HepG2 (cell line): ENCODE results near the gene LPCAT4. TPM values are rescaled to one million over a fixed set of nuclear protein-coding genes. Genes with fewer than 3 reads are reported as not detected.
A peak's percentile ranks its signal among the peaks of the same experiment; 100 is the strongest.

ENCODE experiments used
- CHD4 ChIP-seq: fragments of 200-600 bp; sonication (generic); IDR thresholded peaks from 2 replicates; pipeline ENCODE4 v1.7.0; 2017; ENCODE audit warnings: mild to moderate bottlenecking, low read length, borderline replicate concordance
- FOXJ3 ChIP-seq: sonication (generic); formaldehyde crosslinking; IDR thresholded peaks from 2 replicates; pipeline ENCODE4 v1.4.0; 2020; ENCODE audit warnings: missing genetic modification reagents, mild to moderate bottlenecking, borderline replicate concordance
- GATAD1 ChIP-seq: IDR thresholded peaks from 2 replicates; pipeline ENCODE4 v1.6.1; 2016; ENCODE audit warnings: missing genetic modification reagents, missing compliant biosample characterization
- HNF4G ChIP-seq, 2 experiments: sonication (generic) in 1 of 2; formaldehyde crosslinking in 1 of 2; IDR thresholded peaks; 2 replicates each; pipeline versions ENCODE4 v1.4.0 to v1.6.1; 2011 to 2020; ENCODE audit warnings: borderline replicate concordance in 2 of 2, low read depth in 2 of 2, mild to moderate bottlenecking in 2 of 2, low read length in 1 of 2, missing genetic modification reagents in 1 of 2, moderate library complexity in 1 of 2
- HNRNPLL ChIP-seq: fragments of 200-400 bp; formaldehyde crosslinking; IDR thresholded peaks from 2 replicates; pipeline ENCODE4 v1.6.1; 2017; ENCODE audit warnings: mild to moderate bottlenecking, low read depth, low read length; ENCODE audit not compliant: poor library complexity, severe bottlenecking
- KDM6A ChIP-seq: IDR thresholded peaks from 2 replicates; pipeline ENCODE4 v1.6.1; 2016; ENCODE audit warnings: low read depth
- NFKB2 ChIP-seq: sonication (generic); formaldehyde crosslinking; IDR thresholded peaks from 2 replicates; pipeline ENCODE4 v1.4.0; 2020; ENCODE audit warnings: missing genetic modification reagents, borderline replicate concordance
- POGZ ChIP-seq: sonication (generic); formaldehyde crosslinking; IDR thresholded peaks from 2 replicates; pipeline ENCODE4 v1.4.0; 2020; ENCODE audit warnings: mild to moderate bottlenecking, missing genetic modification reagents
- STAT5B ChIP-seq: sonication (generic); formaldehyde crosslinking; IDR thresholded peaks from 2 replicates; pipeline ENCODE4 v1.4.0; 2020; ENCODE audit warnings: missing genetic modification reagents
- ZBTB1 ChIP-seq: sonication (generic); formaldehyde crosslinking; IDR thresholded peaks from 2 replicates; pipeline ENCODE4 v1.4.0; 2020; ENCODE audit warnings: missing genetic modification reagents, borderline replicate concordance
- ZNF510 ChIP-seq: sonication (generic); formaldehyde crosslinking; IDR thresholded peaks from 2 replicates; pipeline ENCODE4 v1.4.0; 2020; ENCODE audit warnings: low read depth, mild to moderate bottlenecking, missing genetic modification reagents
- ZNF530 ChIP-seq: sonication (generic); formaldehyde crosslinking; IDR thresholded peaks from 2 replicates; pipeline ENCODE4 v1.5.0; 2020; ENCODE audit warnings: low read depth, mild to moderate bottlenecking, missing genetic modification reagents
- ZNF644 ChIP-seq: IDR thresholded peaks from 2 replicates; pipeline ENCODE4 v1.6.1; 2016; ENCODE audit warnings: low read depth
- ZSCAN30 ChIP-seq: sonication (generic); formaldehyde crosslinking; IDR thresholded peaks from 2 replicates; pipeline ENCODE4 v1.5.0; 2020; ENCODE audit warnings: mild to moderate bottlenecking, missing genetic modification reagents
- polyA plus RNA-seq, 8 experiments: library from polyadenylated mRNA; depleted of rRNA in 3 of 8; stranded (reverse) in 7 of 8; unstranded in 1 of 8; fragments of >200 nt; fragmentation: Illumina TruSeq in 4 of 8; extraction: Trizol in 4 of 8; gene quantifications; 2 replicates each; pipeline versions ENCODE4 v1.2.1 to v1.2.3, GENCODE V29; 2011 to 2016; ENCODE audit warnings: low read depth in 4 of 8, missing spikeins in 1 of 8, mixed read lengths in 1 of 8; ENCODE audit not compliant: insufficient read depth in 1 of 8
- total RNA-seq, 5 experiments: library from RNA; depleted of rRNA; stranded (reverse); fragments of >200 nt; fragmentation: Illumina TruSeq; extraction: Trizol; gene quantifications; 2 replicates each; pipeline ENCODE4 v1.2.3, GENCODE V29; 2016; ENCODE audit warnings: low read depth in 1 of 5
- TF ChIP-seq, protein P1 (sequence below): sonication (generic); formaldehyde crosslinking; IDR thresholded peaks from 2 replicates; pipeline ENCODE4 v1.8.1; 2023; ENCODE audit warnings: mild to moderate bottlenecking, missing genetic modification reagents, borderline replicate concordance
- TF ChIP-seq, protein P2 (sequence below): sonication (generic); formaldehyde crosslinking; IDR thresholded peaks from 2 replicates; pipeline ENCODE4 v1.4.0; 2020; ENCODE audit warnings: missing genetic modification reagents
- TF ChIP-seq, protein P3 (sequence below): sonication (generic); formaldehyde crosslinking; IDR thresholded peaks from 2 replicates; pipeline ENCODE4 v1.5.0; 2020; ENCODE audit warnings: mild to moderate bottlenecking, missing genetic modification reagents

LPCAT4 gene
- total and polyA plus RNA-seq, 2 of the 13 experiments (the other 11 are each of a cell fraction or from before 2014, with no cell fraction given): 8.1 to 57.1 TPM

DNA sequence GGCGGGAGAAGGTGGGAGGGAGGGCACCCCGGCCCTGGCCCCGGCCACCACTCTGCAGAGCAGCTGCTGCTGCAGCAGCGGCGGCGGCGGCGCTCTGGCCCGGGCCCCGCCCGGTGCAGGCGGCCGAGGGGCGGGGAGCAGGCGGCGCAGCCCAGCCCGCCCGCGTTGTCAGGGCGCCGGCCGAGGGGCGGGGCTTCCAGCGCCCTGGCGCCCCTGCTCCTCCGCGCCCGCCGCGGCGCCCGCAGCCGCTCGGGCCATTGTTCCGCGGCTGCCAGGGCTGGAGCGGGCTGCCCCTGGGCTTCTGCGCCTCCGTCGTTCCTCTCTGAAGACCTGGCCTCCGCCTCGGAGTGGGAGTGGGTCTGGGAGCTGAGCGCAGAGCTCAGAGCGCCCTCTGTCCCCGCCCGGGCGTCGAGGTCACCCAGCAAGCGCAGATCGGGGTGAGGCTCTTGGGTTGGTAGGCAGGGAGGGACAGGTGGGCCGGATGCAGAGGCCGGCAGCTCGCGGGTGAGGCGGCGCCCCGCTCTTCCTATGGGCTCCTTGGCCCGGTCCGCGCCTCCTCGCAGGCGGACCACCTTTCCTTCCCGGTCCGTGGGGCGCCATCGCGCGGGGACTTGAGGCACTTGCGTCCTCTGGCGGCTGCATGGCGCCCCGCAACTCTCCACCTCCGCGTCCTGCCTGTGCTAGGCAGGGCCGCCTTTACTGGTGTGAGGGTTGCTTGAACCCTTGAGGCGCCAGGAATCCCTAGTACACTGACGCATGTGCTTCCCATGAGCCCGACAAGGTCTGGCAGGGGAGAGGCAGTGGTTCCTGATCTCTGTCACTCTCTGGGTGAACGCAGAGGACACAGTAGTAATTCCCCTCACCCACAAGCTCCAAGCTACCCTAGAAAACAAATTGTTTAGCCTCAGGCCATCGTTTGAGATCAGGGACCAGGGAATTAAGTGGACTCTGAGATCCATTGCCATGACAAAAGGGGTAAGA, at the start of gene LPCAT4 (continued):
- TF ChIP-seq ZNF510 (CRISPR knock-in tag) (no peak), ZNF644 (CRISPR knock-in tag) (no peak), ZSCAN30 (CRISPR knock-in tag) (no peak), ZBTB1 (CRISPR knock-in tag) (no peak), FOXJ3 (CRISPR knock-in tag) (no peak), CHD4 (no peak), HNF4G (IDR thresholded peaks at IDR 0.05; ENCODE audit: borderline replicate concordance, low read depth, low read length) (no peak), HNF4G (CRISPR knock-in tag; IDR thresholded peaks at IDR 0.05; ENCODE audit: borderline replicate concordance, low read depth) (peak; percentile 56; the same call in 1 of the 2 replicates), STAT5B (CRISPR knock-in tag) (no peak), KDM6A (CRISPR knock-in tag) (no peak), ZNF530 (CRISPR knock-in tag) (no peak), POGZ (CRISPR knock-in tag) (peak; percentile 67; the same call in 1 of the 2 replicates), NFKB2 (CRISPR knock-in tag) (peak; percentile 86; the same call in 1 of the 2 replicates), HNRNPLL (peak; percentile 62), GATAD1 (CRISPR knock-in tag) (no peak)
- TF ChIP-seq, protein P1, sequence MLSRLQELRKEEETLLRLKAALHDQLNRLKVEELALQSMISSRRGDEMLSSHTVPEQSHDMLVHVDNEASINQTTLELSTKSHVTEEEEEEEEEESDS (CRISPR knock-in tag): 0 out of 2 replicates have a peak, but pooled peaks have one; percentile 42
- TF ChIP-seq, protein P2, sequence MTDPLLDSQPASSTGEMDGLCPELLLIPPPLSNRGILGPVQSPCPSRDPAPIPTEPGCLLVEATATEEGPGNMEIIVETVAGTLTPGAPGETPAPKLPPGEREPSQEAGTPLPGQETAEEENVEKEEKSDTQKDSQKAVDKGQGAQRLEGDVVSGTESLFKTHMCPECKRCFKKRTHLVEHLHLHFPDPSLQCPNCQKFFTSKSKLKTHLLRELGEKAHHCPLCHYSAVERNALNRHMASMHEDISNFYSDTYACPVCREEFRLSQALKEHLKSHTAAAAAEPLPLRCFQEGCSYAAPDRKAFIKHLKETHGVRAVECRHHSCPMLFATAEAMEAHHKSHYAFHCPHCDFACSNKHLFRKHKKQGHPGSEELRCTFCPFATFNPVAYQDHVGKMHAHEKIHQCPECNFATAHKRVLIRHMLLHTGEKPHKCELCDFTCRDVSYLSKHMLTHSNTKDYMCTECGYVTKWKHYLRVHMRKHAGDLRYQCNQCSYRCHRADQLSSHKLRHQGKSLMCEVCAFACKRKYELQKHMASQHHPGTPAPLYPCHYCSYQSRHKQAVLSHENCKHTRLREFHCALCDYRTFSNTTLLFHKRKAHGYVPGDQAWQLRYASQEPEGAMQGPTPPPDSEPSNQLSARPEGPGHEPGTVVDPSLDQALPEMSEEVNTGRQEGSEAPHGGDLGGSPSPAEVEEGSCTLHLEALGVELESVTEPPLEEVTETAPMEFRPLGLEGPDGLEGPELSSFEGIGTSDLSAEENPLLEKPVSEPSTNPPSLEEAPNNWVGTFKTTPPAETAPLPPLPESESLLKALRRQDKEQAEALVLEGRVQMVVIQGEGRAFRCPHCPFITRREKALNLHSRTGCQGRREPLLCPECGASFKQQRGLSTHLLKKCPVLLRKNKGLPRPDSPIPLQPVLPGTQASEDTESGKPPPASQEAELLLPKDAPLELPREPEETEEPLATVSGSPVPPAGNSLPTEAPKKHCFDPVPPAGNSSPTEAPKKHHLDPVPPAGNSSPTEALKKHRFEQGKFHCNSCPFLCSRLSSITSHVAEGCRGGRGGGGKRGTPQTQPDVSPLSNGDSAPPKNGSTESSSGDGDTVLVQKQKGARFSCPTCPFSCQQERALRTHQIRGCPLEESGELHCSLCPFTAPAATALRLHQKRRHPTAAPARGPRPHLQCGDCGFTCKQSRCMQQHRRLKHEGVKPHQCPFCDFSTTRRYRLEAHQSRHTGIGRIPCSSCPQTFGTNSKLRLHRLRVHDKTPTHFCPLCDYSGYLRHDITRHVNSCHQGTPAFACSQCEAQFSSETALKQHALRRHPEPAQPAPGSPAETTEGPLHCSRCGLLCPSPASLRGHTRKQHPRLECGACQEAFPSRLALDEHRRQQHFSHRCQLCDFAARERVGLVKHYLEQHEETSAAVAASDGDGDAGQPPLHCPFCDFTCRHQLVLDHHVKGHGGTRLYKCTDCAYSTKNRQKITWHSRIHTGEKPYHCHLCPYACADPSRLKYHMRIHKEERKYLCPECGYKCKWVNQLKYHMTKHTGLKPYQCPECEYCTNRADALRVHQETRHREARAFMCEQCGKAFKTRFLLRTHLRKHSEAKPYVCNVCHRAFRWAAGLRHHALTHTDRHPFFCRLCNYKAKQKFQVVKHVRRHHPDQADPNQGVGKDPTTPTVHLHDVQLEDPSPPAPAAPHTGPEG (CRISPR knock-in tag): 0 out of 2 replicates have a peak, but pooled peaks have one; percentile 30
- TF ChIP-seq, protein P3, sequence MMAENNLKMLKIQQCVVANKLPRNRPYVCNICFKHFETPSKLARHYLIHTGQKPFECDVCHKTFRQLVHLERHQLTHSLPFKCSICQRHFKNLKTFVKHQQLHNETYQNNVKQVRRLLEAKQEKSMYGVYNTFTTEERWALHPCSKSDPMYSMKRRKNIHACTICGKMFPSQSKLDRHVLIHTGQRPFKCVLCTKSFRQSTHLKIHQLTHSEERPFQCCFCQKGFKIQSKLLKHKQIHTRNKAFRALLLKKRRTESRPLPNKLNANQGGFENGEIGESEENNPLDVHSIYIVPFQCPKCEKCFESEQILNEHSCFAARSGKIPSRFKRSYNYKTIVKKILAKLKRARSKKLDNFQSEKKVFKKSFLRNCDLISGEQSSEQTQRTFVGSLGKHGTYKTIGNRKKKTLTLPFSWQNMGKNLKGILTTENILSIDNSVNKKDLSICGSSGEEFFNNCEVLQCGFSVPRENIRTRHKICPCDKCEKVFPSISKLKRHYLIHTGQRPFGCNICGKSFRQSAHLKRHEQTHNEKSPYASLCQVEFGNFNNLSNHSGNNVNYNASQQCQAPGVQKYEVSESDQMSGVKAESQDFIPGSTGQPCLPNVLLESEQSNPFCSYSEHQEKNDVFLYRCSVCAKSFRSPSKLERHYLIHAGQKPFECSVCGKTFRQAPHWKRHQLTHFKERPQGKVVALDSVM (CRISPR knock-in tag): peak; percentile 69; the same call in 1 of the 2 replicates
